Activated CD4-positive, alpha-beta memory T cell treated with anti-CD3 and anti-CD28 coated beads, Interleukin-2, amount 10 ng/mL, durations not matched to agents 7 days and 5 days (primary cell): ENCODE measurements around the gene IL22RA2. TPM values are rescaled to one million over a fixed set of nuclear protein-coding genes. Genes with fewer than 3 reads are reported as not detected.

Experiments used
- CTCF ChIA-PET: fragments of 350-600 bp; sonication (Branson Sonifier 250); formaldehyde crosslinking; loops from one replicate; lab custom pipeline; 2021; ENCODE audit warnings: antibody characterized with exemption, inconsistent platforms; lab: Charles Lee
- POLR2A ChIA-PET: fragments of 350-600 bp; sonication (Branson Sonifier 250); formaldehyde crosslinking; loops from one replicate; lab custom pipeline; 2021; ENCODE audit warnings: antibody characterized with exemption; lab: Charles Lee
- DNase-seq: peaks from one replicate; pipeline ENCODE4 v3.0.0-alpha.2; 2020
- H3K27ac Mint-ChIP-seq: one replicate; pipeline ENCODE4 v1.8.0; 2021; ENCODE audit warnings: mild to moderate bottlenecking, mixed read lengths
- H3K27me3 Mint-ChIP-seq: one replicate; pipeline ENCODE4 v1.8.0; 2021; ENCODE audit warnings: mixed read lengths
- H3K36me3 Mint-ChIP-seq: one replicate; pipeline ENCODE4 v1.8.0; 2021; ENCODE audit warnings: low read depth, mixed read lengths
- H3K4me1 Mint-ChIP-seq: one replicate; pipeline ENCODE4 v1.8.0; 2021; ENCODE audit warnings: mixed read lengths
- H3K4me3 Mint-ChIP-seq: one replicate; pipeline ENCODE4 v1.8.0; 2021; ENCODE audit warnings: mild to moderate bottlenecking, mixed read lengths
- H3K9me3 Mint-ChIP-seq: one replicate; pipeline ENCODE4 v1.8.0; 2021; ENCODE audit warnings: mixed read lengths
- total RNA-seq, 2 experiments: library from RNA; stranded (reverse); gene quantifications; one replicate each; pipeline ENCODE4 v1.2.3, GENCODE V29; 2021

The IL22RA2 gene
- total RNA-seq, 2 experiments from 2014 or later = not detected

- no peak overlapping the region for H3K27ac Mint-ChIP-seq
- POLR2A ChIA-PET = no interaction called here
These were observed 17.8 kb upstream of the IL22RA2 start for GRCh38 chr6:137191236-137191635.

DNA sequence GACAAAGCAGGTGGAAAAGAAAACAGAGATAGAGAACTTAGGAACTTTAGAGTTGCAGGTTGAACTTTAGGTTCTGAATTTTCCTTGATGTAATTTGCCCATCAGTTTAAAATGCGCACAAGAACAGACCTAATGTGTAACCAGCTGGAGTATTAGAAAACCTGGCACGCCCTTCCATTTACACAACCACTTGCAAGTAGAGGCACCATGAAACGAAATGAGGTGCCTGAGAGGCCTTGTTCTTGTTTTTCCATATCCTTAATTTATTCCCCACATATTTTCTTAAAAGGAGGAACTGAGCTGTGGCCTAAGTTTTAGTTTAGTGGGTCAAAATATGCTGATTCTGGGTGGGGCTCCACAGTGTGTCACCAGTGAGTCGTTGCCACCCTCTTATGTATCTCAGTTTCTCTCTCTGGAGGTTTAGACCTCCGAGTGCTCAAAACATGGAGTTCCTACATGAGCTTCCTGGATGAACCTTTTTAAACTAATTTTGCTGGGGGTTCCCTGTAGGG, 17.2 kb upstream of the IL22RA2 start:
- POLR2A ChIA-PET = no interaction called here
- no peak for DNase-seq
- CTCF ChIA-PET = no interaction called here

More at GRCh38 chr6:137191236-137191635, 17.8 kb upstream of the IL22RA2 start:
- Mint-ChIP-seq H3K36me3 (peaks cover 7% of the 10 kb centered on the region), H3K27me3 (no peaks in the 10 kb centered on the region), H3K4me3 (no peak overlapping the region), H3K9me3 (peaks cover 28% of the 10 kb centered on the region), H3K4me1 (peaks cover 3% of the 10 kb centered on the region)
- CTCF ChIA-PET = no interaction called here
- DNase-seq = no peak

DNA sequence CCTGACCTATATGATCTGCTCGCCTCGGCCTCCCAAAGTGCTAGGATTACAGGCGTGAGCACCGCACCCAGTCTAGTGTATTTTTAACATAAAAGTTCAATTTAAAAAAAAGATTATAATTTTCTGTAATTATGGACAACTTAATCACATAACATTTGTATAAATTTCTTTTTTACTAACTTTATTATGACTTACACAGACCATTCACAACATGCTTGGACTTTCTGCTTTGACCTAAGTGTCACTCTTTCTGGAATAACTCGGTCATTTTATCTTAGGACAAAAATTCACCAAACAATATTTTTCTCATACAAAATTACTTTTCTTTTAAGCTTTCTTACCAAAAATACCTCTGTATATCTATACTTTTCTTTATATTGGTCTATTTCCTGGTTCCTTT, 15.4 kb upstream of the IL22RA2 start:
- no peak for DNase-seq
- POLR2A ChIA-PET = no interaction called here
- CTCF ChIA-PET = no interaction called here
- peaks cover 39% of the 10 kb centered on the region for H3K9me3 Mint-ChIP-seq
- peaks cover 3% of the 10 kb centered on the region for H3K36me3 Mint-ChIP-seq
- H3K4me3 Mint-ChIP-seq = no peak overlapping the region
- H3K27ac Mint-ChIP-seq = no peak overlapping the region
- no peaks in the 10 kb centered on the region for H3K4me1 Mint-ChIP-seq
- H3K27me3 Mint-ChIP-seq = no peaks in the 10 kb centered on the region

More for the DNA sequence above, 17.2 kb upstream of the IL22RA2 start:
- Mint-ChIP-seq H3K4me1 (no peaks in the 10 kb centered on the region), H3K9me3 (peaks cover 28% of the 10 kb centered on the region), H3K27ac (no peak overlapping the region), H3K4me3 (no peak overlapping the region), H3K36me3 (peaks cover 3% of the 10 kb centered on the region), H3K27me3 (no peaks in the 10 kb centered on the region)

DNA sequence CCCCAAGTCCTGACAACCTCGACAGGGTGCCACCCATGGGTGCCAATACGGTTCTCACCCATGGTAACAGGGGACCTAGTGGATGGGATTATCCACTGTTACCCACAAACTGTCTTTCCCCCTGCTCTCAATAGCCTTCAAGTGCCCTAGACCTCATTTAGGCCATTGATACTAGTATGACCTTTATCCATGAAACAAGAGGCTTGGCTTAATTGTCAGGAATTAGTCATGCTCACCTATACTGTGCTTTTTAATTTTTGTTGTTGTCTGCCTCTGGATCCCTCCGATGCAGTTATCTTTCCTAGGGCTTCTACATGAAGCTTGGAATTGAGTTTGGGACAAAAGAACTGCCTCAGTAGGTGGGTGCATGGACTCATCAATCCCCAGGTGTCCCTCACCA, 11.8 kb upstream of the IL22RA2 start:
- H3K27me3 Mint-ChIP-seq = no peaks in the 10 kb centered on the region
- no peak for DNase-seq
- CTCF ChIA-PET = no interaction called here
- H3K36me3 Mint-ChIP-seq = peaks cover 8% of the 10 kb centered on the region
- H3K9me3 Mint-ChIP-seq = peaks cover 55% of the 10 kb centered on the region
- H3K4me1 Mint-ChIP-seq = no peaks in the 10 kb centered on the region
- POLR2A ChIA-PET = no interaction called here
- H3K4me3 Mint-ChIP-seq = no peak overlapping the region
- no peak overlapping the region for H3K27ac Mint-ChIP-seq

DNA sequence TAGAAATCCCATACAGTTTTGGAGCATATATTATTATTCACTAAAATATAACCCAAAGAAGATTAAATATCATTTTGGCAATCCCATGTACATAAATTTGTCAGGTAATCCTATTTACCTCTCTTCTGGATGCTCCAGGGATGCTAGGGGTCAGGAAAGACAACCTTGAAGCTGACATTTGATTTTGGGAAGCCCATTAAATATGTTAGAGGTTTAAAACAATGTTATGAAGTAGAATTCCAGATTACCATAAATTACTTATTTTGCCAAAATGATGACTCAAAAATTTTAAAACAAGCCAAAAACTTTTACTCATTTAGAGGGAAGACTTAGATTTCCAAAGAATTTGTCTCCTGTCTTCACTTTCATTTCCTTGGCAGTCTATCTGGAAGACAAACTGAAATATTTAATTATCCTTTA, 9.2 kb upstream of the IL22RA2 start:
- Mint-ChIP-seq H3K9me3 (peaks cover 51% of the 10 kb centered on the region), H3K36me3 (peaks cover 10% of the 10 kb centered on the region), H3K4me1 (no peaks in the 10 kb centered on the region), H3K27me3 (peaks cover 5% of the 10 kb centered on the region), H3K27ac (no peak overlapping the region), H3K4me3 (no peak overlapping the region)
- ChIA-PET POLR2A (no interaction called here), CTCF (no interaction called here)
- no peak for DNase-seq

DNA sequence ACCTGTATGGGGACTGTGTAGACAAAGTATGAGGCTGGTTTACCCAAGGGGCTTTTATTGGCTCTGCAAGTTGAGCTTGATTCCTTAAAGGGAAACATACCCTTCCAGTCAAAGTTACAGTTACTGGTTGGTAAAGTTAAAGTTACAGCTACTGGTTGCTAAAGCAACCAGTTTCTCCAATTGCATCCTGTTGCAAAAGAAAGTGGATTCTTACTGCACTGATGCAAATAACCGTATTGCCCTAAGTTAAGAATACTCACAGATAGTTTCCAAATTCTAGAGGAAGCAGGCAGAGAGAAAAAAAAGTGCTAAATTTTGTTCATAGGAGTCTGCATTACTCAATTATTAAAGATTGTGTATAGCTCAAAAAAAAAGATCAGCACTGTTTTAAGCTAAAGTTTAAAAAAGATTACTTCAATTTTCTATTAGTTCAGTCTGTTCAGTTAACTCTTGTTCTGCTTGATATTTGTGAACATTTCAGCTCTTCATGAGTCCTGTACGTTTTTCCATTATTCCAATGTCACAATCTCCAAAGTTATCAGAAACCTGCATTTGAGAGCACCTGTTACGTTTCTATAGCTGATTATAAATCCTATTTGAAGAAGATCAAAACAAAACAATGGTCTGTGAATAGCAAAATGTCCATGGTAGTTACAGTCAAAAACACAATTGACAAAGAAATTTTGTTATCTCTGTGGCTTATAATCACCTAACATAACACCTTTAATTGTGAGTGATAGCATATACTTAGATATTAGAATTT, 8.6 kb upstream of the IL22RA2 start:
- ChIA-PET POLR2A (no interaction called here), CTCF (no interaction called here)
- Mint-ChIP-seq H3K9me3 (peaks cover 46% of the 10 kb centered on the region), H3K27ac (no peak overlapping the region), H3K36me3 (peaks cover 10% of the 10 kb centered on the region), H3K4me1 (no peaks in the 10 kb centered on the region), H3K4me3 (no peak overlapping the region), H3K27me3 (peaks cover 5% of the 10 kb centered on the region)
- DNase-seq = no peak

DNA sequence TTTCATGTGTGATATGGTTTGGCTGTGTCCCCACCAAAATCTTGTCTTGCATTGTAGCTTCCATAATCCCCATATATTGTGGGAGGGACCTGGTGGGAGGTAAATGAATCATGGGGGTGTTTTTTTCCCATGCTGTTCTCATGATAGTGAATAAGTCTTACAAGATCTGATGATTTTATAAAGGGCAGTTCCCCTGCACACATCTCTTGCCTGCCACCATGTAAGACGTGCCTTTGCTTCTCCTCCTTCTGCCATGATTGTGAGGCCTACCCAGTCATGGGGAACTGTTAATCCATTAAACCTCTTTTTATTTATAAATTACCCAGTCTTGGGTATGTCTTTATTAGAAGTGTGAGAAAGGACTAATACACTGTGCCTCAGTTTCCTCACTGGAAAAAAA, 4.2 kb upstream of the IL22RA2 start:
- Mint-ChIP-seq H3K27me3 (peaks cover 16% of the 10 kb centered on the region), H3K9me3 (peaks cover 21% of the 10 kb centered on the region), H3K4me3 (no peak overlapping the region), H3K27ac (no peak overlapping the region), H3K4me1 (no peaks in the 10 kb centered on the region), H3K36me3 (peaks cover 10% of the 10 kb centered on the region)
- ChIA-PET POLR2A (no interaction called here), CTCF (no interaction called here)
- DNase-seq = no peak

DNA sequence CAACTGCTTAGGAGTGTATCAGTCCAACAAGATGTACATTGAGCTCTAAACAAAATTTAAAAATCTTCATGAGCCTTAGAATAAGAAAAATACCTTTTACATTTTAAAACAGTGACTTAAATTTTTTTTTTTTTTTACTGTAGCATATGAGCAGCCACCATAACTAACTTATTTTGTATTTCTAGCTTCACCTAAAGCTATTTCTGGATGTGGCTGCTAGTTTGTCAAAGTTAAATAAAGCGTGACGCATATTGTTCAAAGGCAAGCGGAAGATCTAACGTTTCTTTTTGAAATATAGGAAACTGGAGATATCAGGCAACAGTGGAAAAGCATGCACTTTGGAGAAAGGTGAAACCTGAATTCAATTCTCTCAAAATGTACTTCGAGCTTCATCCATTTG, 3.3 kb upstream of the IL22RA2 start:
- Mint-ChIP-seq H3K27me3 (peaks cover 16% of the 10 kb centered on the region), H3K4me3 (no peak overlapping the region), H3K27ac (no peak overlapping the region), H3K36me3 (peaks cover 10% of the 10 kb centered on the region), H3K4me1 (no peaks in the 10 kb centered on the region), H3K9me3 (peaks cover 19% of the 10 kb centered on the region)
- ChIA-PET CTCF (interaction anchor here (1.6 kb wide), 1 partner anchor 11 kb away, joined by 4 read pairs; no protein-coding TSS in a partner anchor), POLR2A (no interaction called here)
- no peak for DNase-seq

- Mint-ChIP-seq H3K36me3 (peaks cover 8% of the 10 kb centered on the region), H3K4me3 (no peak overlapping the region), H3K27ac (no peak overlapping the region), H3K27me3 (peaks cover 16% of the 10 kb centered on the region), H3K4me1 (no peaks in the 10 kb centered on the region), H3K9me3 (peaks cover 17% of the 10 kb centered on the region)
- no peak for DNase-seq
- CTCF ChIA-PET = interaction anchor here (1.1 to 1.6 kb wide), 2 partner anchors 10 to 101 kb away, joined by 3 to 4 read pairs; no protein-coding TSS in a partner anchor
- POLR2A ChIA-PET = no interaction called here
These were observed 2.4 kb upstream of the IL22RA2 start for GRCh38 chr6:137175868-137176245.

- ChIA-PET CTCF (interaction anchor here (1.1 to 1.6 kb wide), 2 partner anchors 9 to 102 kb away, joined by 3 to 4 read pairs; no protein-coding TSS in a partner anchor), POLR2A (no interaction called here)
- no peak for DNase-seq
- Mint-ChIP-seq H3K9me3 (peaks cover 18% of the 10 kb centered on the region), H3K27ac (no peak overlapping the region), H3K27me3 (peaks cover 16% of the 10 kb centered on the region), H3K36me3 (peaks cover 6% of the 10 kb centered on the region), H3K4me1 (no peaks in the 10 kb centered on the region), H3K4me3 (no peak overlapping the region)
These were observed 1.9 kb upstream of the IL22RA2 start for GRCh38 chr6:137175157-137175867.

- ChIA-PET POLR2A (no interaction called here), CTCF (no interaction called here)
- Mint-ChIP-seq H3K9me3 (peaks cover 15% of the 10 kb centered on the region), H3K27ac (no peak overlapping the region), H3K36me3 (no peaks in the 10 kb centered on the region), H3K4me1 (no peaks in the 10 kb centered on the region), H3K27me3 (peaks cover 14% of the 10 kb centered on the region), H3K4me3 (no peak overlapping the region)
- no peak for DNase-seq
These were observed 561 bp downstream of the IL22RA2 start for GRCh38 chr6:137172734-137173431.

DNA sequence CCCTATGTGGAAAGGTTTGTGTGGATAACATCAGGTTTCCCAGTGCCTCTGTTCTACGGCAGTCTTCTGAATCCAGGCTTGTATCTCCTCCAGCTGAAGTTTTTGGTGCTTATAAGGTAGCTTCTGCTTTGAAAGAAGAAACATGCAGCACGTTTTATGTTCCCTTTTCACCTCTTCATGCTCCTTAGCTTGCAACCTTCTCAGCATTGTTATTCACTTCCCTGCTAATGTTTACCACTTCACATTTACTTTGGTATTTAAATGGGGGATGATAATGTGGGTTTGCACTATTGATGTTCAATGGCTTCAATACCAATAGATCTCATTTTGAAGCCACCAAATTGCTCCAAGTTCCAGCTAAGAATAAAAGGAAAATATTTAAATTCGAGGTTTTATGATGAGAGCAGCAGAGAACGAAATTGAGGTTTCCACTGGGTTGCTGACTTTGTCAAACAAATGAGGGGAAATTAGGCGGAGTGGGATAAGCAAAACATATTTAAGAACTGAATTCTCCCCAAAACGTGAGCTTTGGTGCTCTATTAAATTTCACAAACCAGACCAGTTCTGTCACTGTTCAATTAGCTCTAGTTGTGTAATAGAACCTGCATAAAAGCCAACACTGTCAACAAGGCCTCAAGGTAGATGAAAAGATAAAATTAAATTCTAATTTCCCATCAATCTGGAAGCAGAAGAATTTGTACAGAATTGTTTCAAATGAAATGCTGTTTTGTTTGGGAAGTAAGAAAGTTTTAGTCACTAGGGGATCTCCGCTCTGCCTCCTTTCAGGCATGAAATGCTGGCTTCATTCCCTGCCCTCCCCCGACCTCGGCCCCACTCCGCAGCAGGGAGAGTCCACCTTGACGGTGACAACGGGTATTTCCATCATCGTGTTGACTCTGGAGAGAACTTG, 1.4 kb downstream of the IL22RA2 start:
- no peak overlapping the region for H3K27ac Mint-ChIP-seq
- H3K4me1 Mint-ChIP-seq = peaks cover 4% of the 10 kb centered on the region
- H3K4me3 Mint-ChIP-seq = no peak overlapping the region
- H3K9me3 Mint-ChIP-seq = peaks cover 17% of the 10 kb centered on the region
- H3K27me3 Mint-ChIP-seq = peaks cover 14% of the 10 kb centered on the region
- DNase-seq = no peak
- ChIA-PET CTCF (no interaction called here), POLR2A (no interaction called here)
- H3K36me3 Mint-ChIP-seq = no peaks in the 10 kb centered on the region
